Endothelial cell (in vitro differentiated cells): Measurements from ENCODE around the gene SEPHS1. TPM values are rescaled to one million over a fixed set of nuclear protein-coding genes. Genes with fewer than 3 reads are reported as not detected.
"Not testable (repeated sequence)": the region's sequence is repeated elsewhere in the genome, so short reads cannot be mapped to it uniquely, and the experiment has no call there.

Experiments
- DNase-seq: peaks from one replicate; pipeline ENCODE4 v3.0.0; 2021; ENCODE audit warnings: low spot score
- H3K27ac Mint-ChIP-seq: one replicate; pipeline ENCODE4 v1.8.0; 2021; ENCODE audit warnings: mixed read lengths, inconsistent platforms; ENCODE audit not compliant: unreplicated experiment
- H3K27me3 Mint-ChIP-seq: one replicate; pipeline ENCODE4 v1.8.0; 2021; ENCODE audit warnings: mild to moderate bottlenecking, moderate library complexity, mixed read lengths, inconsistent platforms; ENCODE audit not compliant: unreplicated experiment
- H3K36me3 Mint-ChIP-seq: one replicate; pipeline ENCODE4 v1.8.0; 2021; ENCODE audit warnings: mild to moderate bottlenecking, low read depth, mixed read lengths, inconsistent platforms; ENCODE audit not compliant: unreplicated experiment
- H3K4me1 Mint-ChIP-seq: one replicate; pipeline ENCODE4 v1.8.0; 2021; ENCODE audit warnings: mild to moderate bottlenecking, mixed read lengths, inconsistent platforms; ENCODE audit not compliant: unreplicated experiment
- H3K4me3 Mint-ChIP-seq: one replicate; pipeline ENCODE4 v1.8.0; 2021; ENCODE audit warnings: mild to moderate bottlenecking, mixed read lengths, inconsistent platforms; ENCODE audit not compliant: unreplicated experiment
- H3K9me3 Mint-ChIP-seq: one replicate; pipeline ENCODE4 v1.8.0; 2021; ENCODE audit warnings: mixed read lengths, inconsistent platforms; ENCODE audit not compliant: unreplicated experiment
- CTCF ChIP-seq: fragments of 200-600 bp; sonication (generic); IDR thresholded peaks from one replicate; pipeline ENCODE4 v1.5.0; 2021; ENCODE audit warnings: antibody characterized with exemption; ENCODE audit not compliant: unreplicated experiment
- total RNA-seq: library from RNA; stranded (reverse); fragmentation: NEBNext Ultra II Directional; extraction: Animal tissue kit (Norgen Biotek cat#: 25700); gene quantifications from one replicate; pipeline ENCODE4 v1.2.1, GENCODE V29; 2021; ENCODE audit not compliant: unreplicated experiment

SEPHS1 gene
- total RNA-seq, 1 donor from 2014 or later, result 74.9 TPM

DNA sequence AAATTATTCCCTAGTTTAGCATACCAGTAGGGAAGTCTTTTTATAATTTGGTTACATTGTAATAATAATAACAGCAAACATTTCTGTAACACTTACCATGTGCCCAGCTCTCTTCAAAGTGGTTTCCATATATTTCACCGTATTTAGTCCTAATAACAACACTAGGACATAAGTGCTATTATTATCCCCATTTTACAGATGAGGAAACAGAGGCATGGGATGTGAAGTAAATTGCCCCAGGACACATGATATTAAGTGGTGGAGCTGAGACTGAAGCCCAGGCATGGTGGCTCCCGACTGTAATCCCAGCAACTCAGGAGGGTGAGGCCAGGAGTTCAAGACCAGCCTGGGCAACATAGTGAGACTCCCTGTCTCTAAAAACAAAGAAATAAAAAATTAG, 53.3 kb downstream of the SEPHS1 start:
- Mint-ChIP-seq H3K4me3 (no peak overlapping the region), H3K9me3 (no peaks in the 10 kb centered on the region), H3K27me3 (peaks cover 5% of the 10 kb centered on the region), H3K4me1 (peaks cover 4% of the 10 kb centered on the region), H3K27ac (no peak overlapping the region), H3K36me3 (no peaks in the 10 kb centered on the region)
- no peak for TF ChIP-seq CTCF
- DNase-seq, result no peak

GRCh38 chr10:13291821-13292773, 56.0 kb downstream of the SEPHS1 start:
- Mint-ChIP-seq H3K4me3 (no peak overlapping the region), H3K4me1 (no peaks in the 10 kb centered on the region), H3K9me3 (peaks cover 4% of the 10 kb centered on the region), H3K36me3 (peaks cover 4% of the 10 kb centered on the region), H3K27ac (no peak overlapping the region), H3K27me3 (peaks cover 1% of the 10 kb centered on the region)
- DNase-seq, result no peak
- no peak for TF ChIP-seq CTCF

DNA sequence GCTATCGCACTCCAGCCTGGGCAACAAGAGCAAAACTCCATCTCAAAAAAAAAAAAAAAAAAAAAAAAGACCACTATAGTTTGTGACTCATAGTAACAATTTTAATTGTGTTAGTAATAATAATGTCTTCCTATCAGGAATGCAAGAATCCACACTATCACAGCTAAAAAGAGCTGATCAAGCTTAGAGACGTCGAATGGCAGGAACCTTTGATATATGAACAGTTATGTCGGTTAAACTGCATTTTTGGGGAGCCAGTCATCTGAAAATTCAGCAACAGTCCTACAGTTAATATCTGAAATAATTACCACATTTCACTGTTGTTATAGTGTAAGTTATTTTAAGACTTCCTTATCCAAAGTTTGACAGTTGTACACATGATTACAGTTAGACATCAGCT, 57.0 kb downstream of the SEPHS1 start:
- no peak overlapping the region for H3K27ac Mint-ChIP-seq
- TF ChIP-seq CTCF, result no peak
- no peak for DNase-seq
- peaks cover 1% of the 10 kb centered on the region for H3K27me3 Mint-ChIP-seq
- H3K9me3 Mint-ChIP-seq, result peaks cover 4% of the 10 kb centered on the region
- no peaks in the 10 kb centered on the region for H3K4me1 Mint-ChIP-seq
- peaks cover 4% of the 10 kb centered on the region for H3K36me3 Mint-ChIP-seq
- no peak overlapping the region for H3K4me3 Mint-ChIP-seq

DNA sequence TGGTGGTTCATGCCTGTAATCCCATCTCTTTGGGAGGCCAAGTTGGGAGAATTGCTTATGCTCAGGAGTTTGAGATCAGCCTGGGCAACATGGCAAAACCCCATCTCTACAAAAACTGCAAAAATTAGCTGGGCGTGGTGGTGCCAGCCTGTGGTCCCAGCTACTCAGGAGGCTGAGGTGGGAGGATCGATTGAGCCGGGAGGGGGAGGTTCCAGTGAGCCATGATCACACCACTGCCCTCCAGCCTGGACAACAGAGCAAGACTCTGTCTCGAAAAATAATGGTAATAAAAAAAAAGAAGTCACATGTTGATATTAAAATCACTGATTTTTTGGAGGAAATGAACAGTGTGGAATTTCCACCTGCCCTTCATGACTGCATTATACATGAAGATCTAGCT, 64.0 kb downstream of the SEPHS1 start:
- no peak overlapping the region for H3K27ac Mint-ChIP-seq

DNA sequence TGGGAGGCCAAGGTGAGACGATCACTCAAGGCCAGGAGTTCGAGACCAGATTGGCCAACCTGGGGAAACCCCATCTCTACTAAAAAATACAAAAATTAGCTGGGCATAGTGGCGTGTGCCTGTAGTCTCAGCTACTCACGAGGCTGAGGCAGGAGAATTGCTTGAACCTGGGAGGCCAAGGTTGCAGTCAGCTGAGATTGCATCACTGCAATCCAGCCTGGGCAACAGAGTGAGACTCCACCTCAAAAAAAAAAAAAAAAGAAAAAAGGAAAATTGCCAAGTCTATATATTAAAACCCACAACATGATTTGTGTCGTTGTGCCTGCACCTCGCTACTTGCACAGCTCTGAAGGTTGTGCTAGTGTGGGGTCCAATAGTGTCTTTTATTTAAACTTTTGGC, 65.7 kb downstream of the SEPHS1 start:
- H3K36me3 Mint-ChIP-seq, H3K27me3 Mint-ChIP-seq, H3K27ac Mint-ChIP-seq, H3K4me3 Mint-ChIP-seq, H3K4me1 Mint-ChIP-seq, H3K9me3 Mint-ChIP-seq, DNase-seq: not testable (repeated sequence)

More for the DNA sequence above, 64.0 kb downstream of the SEPHS1 start:
- DNase-seq, result no peak
- Mint-ChIP-seq H3K27me3 (peaks cover 2% of the 10 kb centered on the region), H3K9me3 (peaks cover 4% of the 10 kb centered on the region), H3K4me1 (peaks cover 2% of the 10 kb centered on the region), H3K36me3 (peaks cover 4% of the 10 kb centered on the region), H3K4me3 (no peak overlapping the region)
- TF ChIP-seq CTCF, result no peak
